Midbrain (tissue), 1 donor: ENCODE data around the gene MLLT10.
A peak's percentile ranks its signal among the peaks of the same experiment; 100 is the strongest.

Experiments
- DNase-seq: peaks from one replicate; lab custom pipeline; 2025; lab: John Stamatoyannopoulos, UW

MLLT10 gene

DNA sequence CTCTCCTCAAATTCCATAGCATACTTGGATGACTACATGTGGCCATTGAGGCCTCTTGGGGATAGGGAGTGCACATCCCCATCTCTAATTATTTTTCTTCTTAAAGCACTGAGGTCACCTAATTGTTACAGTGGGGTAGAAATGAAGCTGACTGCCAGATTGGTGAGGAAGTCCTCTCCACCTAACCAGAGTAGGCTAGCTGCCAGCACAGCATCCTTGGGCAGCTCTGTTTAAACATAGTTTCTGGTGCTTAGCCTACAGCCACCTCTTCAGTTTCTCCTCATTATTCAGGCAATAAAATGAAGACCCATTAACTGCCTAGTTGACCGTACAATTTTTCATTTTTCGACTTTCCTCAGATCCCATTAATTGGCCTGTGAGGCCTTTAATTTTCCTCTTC, 104.6 kb downstream of the MLLT10 start:
- no peak for DNase-seq

DNA sequence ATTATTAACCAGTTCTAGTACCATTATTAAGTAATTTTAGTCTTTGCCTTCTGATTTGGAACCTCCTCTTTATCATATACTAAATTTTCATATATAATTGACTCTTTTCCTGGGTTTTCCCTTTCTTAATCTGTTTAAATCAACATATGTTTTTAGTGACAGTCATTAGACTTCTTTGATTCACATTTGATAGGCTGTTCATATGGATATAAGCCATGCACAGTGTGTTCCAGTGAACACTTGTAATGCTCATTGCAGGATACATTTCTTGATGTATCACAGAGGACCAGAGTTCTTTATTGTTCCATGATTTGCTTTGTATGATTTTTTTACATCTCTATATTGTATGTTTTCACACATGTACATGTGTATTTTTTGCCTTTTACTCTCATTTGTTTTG, 114.0 kb downstream of the MLLT10 start:
- DNase-seq: no peak

DNA sequence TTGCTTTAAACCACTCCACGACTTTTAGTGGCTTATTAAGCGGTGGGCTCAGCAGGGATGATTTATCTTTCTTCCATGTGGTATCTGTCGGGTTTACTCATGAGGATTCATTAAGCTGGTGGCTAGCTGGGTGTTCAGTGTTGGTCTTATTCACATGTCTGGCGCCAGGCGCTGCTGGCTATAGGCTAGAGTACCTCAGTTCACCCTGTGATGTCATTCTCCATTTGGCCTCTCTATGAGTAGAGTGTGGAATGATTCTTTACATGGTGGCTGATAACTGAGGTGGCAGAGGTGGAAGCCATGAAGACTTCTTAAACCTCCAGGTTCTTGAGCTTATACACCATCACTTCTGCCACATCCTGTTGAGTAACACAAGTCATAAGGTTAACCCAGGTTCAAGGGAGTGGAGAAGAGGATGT, 115.4 kb downstream of the MLLT10 start:
- DNase-seq: no peak

GRCh38 chr10:21650353-21650752, 116.3 kb downstream of the MLLT10 start:
- no peak for DNase-seq

GRCh38 chr10:21655236-21655635, 121.2 kb downstream of the MLLT10 start:
- DNase-seq: no peak

DNA sequence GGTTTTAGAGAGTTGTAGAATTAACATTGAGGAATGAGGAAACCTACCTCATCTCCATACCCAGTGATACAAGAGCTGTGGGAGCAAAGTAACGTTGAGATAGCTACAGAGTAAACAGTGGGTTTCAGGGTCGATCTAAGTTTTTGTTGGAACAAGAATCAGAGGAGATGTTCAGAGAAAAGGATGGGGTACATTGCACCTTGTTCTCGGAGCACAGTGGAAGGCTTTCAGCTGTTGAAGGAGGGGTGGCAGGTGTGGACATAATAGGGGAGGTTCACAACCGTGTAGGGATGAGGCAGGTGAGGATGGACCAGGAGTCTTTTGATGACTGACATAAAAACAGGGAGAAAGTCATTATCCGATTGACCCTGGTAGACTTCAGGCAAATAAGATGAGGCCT, 121.7 kb downstream of the MLLT10 start:
- DNase-seq: no peak

DNA sequence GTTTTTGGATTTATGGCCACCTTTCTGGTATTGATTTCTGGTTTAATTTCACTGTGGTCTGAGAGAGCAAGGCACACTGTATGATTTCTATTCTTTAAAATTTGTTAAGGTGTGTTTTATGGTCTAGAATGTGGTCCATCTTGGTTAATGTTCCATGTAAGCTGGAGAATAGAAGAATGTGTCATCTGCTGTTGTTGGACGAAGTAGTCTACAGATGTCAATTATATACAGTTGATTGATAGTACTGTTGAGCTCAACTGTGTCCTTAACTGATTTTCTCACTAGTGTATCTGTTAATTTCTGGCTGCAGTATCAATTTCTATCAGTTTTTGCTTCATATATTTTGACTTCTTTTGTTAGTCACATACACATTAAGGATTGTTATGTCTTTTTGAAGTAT, 127.1 kb downstream of the MLLT10 start:
- DNase-seq: no peak

DNA sequence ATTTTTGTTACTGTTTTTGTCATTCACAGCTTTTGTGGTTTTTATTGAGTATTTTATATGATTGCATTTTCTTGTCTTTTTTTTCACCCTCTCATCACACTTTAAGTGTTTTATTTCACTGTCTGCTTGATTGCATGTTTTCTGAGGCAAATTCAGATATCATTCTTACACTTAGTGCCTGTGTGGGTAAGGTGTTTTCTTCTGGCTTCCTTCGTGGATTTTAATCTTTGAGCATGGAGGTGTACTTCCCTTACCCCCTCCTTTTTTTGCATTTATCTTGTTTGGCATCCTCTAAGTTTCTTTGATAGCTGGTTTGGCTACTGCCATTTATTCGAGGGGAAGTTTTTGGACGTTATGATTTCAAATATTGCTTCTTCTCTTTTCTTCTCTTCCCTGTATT, 127.9 kb downstream of the MLLT10 start:
- DNase-seq: no peak

DNA sequence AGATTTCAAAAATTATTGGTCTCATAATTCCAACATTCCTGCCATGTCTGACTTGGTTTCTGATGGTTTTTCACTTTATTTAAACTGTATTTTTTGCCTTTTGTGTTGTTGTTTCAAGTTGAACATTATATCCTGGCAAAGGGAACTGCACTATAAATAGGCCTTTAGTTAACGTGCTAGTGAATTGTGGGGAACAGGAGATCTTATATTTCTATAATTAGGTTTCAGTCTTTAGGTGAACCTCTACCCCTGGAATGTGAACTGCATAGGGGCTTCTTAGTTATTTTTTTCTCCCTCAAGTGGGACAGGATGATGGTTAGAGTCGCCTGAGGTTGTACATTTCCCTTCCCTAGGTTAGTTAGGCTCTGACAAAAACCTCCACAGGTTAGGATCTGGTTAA, 128.6 kb downstream of the MLLT10 start:
- no peak for DNase-seq

DNA sequence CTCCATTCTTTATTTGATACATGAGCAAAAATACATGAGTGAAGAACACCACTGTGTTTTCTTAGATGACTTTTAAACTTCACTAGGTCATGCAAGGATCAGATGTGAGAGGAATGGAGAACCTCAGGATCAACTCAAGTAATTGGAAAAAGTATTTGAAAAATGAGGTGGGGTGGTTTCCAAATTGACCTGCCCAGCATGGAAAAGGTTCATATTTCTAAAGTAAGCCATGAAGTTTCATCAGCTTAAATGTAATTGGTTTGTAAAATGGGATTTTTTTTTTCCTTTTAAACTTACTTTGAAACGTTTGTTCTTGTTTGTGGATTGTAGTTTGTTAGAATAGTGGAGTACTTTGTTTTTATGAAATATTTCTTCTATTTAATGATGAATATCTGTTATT, 134.8 kb downstream of the MLLT10 start:
- DNase-seq: no peak

GRCh38 chr10:21670391-21670790, 136.4 kb downstream of the MLLT10 start:
- no peak for DNase-seq

GRCh38 chr10:21673668-21674067, 139.6 kb downstream of the MLLT10 start:
- no peak for DNase-seq

GRCh38 chr10:21675157-21675796, 141.2 kb downstream of the MLLT10 start:
- DNase-seq: peak; percentile 10

GRCh38 chr10:21677551-21677950, 143.5 kb downstream of the MLLT10 start:
- DNase-seq: no peak

DNA sequence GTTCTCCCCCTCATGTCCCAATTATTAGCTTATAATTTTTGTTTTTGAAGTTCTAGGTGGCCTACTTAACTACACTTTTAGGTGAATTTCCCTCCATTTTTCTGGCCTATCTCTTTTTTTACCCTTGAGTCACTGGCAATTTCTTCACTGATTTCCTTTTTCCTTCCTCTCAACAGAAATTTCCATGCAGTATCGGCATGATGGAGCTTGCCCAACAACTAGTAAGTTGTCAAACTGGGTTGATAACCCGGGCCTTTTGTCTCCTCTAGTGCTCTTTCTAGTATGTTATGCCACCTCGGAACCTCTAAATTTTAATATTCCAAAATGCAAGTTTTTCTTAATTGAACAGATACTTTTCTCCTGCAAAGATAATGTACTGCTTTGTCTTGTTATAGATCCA, 147.1 kb downstream of the MLLT10 start:
- DNase-seq: no peak

DNA sequence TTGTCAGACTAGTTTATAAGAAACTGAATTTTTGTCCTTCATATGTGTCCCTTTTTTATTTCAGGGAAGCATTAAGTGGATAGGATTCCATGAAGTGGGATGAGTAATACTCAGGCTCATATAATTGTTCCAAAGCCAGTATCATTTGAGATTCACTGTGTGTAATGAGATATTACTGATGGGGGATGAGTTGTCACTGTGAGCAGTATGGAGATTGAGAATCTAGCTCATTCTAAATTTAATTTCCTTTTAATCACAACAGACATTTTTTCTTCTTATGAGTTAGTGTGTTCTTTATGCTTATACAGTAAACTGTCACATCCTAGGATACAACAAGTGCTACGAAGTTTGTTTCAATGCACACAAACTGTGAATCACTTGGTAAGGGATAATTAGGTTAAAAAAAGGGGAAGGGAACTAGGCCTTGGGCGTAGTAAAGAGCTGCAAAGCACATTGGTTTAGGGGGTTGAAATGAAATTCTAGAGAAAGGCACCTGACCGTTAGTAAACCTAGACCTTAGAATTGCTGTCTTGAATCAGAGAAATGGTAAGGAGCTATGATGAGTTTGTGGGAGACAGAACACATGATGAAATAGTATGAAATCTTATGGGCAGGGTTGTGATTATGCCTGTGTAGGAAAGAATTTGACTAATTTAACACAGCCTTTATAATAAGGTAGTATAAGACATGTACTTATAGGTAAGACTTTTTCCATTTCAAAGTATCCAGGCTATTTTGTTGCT, 153.4 kb downstream of the MLLT10 start:
- DNase-seq: no peak

DNA sequence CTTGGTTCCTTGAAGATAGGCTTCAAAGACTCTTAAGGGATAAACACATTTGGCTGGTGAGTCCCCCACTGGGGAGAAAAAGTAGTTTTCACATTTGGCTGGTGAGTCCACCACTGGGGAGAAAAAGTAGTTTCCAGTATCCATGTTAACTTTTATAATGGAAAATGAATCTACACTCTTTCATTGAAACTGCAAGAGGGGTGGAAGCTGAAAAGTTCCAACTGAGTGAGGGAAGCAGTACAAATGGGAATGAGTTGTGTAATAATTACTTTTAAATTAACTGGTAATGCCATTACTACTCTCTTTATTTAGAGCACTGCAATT, 153.9 kb downstream of the MLLT10 start:
- DNase-seq: no peak

DNA sequence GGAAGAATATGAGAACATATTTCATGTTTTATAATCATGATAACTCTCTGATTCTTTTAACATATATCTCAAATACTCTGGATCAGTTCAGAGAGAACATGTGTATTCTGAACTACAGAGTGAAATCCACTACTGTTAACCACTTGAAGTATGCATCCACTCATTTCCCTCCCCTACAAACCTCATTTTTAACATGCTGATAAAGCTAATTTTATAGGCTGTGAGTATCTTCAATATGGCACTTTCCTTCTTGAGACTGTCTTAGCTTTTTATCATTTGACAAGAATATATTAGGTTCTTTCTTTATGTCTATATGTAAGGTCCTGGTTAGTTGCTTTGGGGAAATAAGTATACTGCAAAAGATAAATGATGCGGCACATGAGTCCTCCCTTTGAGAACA, 154.8 kb downstream of the MLLT10 start:
- no peak for DNase-seq

- no peak for DNase-seq
Observed at GRCh38 chr10:21689881-21690280, 155.8 kb downstream of the MLLT10 start.

- no peak for DNase-seq
Observed at GRCh38 chr10:21692916-21693315, 158.9 kb downstream of the MLLT10 start.

- DNase-seq: no peak
Observed at GRCh38 chr10:21693418-21693817, 159.4 kb downstream of the MLLT10 start.

DNA sequence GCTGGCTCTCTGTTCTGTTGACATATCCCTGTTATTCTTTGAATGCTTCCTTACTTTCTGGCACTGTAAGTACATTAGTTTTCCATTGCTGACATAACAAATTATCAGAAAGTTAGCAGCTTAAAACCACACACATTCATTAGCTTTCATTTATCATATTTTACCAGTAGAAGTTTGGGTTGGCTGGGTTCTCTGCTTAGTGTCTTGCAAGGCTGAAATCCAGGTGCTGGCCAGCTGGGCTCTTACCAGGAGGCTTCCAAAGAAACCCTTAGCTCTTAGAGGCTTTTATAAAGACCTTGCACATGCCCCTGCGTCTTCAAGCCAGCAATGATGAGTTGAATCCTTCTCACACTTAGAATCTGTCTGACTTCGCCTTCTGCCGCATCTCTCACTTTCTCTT, 160.6 kb downstream of the MLLT10 start:
- DNase-seq: peak; percentile 6

GRCh38 chr10:21696302-21696701, 162.3 kb downstream of the MLLT10 start:
- DNase-seq: no peak

DNA sequence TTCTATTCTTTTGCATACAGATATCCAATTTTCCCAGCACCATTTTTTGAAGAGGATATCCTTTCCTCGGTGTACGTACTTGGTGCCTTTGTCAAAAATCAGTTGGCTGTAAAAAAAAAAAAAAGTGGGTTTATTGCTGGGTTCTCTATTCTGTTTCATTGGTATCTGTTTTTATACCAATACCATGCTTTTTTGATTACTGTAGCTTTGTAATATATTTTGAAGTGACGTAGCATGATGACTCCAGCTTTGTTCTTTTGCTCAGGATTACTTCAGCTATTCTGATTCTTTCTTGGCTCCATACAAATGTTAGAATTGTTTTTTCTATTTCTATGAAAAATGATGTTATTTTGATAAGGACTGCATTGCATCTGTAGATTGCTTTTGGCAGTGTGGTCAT, 165.5 kb downstream of the MLLT10 start:
- DNase-seq: no peak
